HG02852 (cell line): ENCODE results near the gene AP3D1.
"Not testable (repeated sequence)": the region's sequence is repeated elsewhere in the genome, so short reads cannot be mapped to it uniquely, and the experiment has no call there.

Experiments used
- ATAC-seq: cut with Tn5 transposase; IDR thresholded peaks from one replicate; pipeline ENCODE4 v1.9.1; 2021; ENCODE audit warnings: mild to moderate bottlenecking, moderate library complexity; ENCODE audit not compliant: unreplicated experiment

AP3D1 gene

DNA sequence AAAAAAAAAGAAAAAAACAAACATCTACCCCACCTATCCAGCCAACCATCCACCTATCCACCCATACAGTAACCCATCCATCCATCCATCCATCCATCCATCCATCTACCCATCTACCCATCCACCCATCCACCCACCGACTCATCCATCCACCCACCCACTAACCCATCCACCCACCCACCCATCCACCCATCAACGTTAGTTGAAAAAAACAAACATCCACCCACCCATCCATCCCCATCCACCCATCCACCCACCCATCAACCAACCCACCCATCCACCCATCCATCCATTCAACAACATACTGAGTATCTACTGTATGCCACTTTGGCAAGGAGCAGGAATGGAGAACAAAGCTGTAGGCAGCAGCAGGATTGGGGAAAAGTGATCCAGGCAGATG, 6.1 kb upstream of the AP3D1 start:
- ATAC-seq, result no peak

DNA sequence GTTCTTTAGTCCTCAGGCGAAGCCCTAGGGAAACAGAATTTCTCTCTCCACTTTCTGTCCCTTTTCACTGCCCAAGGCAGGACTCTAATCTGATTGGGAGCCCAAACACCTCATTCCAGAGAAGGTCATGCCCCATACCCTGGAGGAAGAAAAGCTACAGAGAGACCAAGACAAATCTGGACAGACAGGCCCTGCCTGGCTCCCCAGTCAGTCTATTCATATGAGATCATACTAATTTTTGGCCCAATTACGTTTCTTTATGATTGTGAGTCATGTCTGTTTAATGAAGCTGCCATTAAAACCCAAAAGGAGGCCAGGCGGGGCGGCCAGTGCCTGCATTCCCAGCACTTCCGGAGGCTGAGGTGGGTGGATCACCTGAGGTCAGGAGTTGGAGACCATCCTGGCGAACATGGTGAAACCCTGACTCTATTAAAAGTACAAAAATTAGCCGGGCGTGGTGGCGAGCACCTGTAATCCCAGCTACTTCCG, 3.3 kb upstream of the AP3D1 start:
- no peak for ATAC-seq

DNA sequence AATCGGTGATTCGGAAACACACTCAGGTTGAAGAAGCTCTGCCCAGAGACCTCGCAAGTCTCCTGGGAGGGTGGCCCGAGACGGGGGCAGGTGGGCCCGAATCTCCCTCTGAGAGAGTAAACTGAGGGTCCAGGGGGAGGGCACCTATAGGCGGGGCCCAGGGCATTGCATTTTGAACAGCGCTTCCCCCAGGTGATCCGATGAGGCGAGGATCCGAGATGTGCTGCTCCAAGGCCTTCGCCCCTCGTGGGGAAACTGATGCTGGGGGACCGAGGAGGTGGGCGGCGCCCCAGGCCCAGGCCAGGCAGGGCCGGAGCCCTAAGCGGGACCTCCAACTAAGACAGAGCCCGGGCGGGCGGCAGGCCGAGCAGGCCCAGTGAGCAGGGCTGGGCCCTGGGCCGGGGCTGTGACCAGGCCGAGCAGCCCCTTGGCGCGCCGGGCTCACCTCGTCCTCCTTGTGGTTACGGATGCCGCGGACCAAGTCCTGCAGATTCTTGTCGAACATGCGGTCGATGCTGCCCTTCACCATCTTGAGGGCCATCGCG, 500 bp downstream of the AP3D1 start:
- no peak for ATAC-seq

DNA sequence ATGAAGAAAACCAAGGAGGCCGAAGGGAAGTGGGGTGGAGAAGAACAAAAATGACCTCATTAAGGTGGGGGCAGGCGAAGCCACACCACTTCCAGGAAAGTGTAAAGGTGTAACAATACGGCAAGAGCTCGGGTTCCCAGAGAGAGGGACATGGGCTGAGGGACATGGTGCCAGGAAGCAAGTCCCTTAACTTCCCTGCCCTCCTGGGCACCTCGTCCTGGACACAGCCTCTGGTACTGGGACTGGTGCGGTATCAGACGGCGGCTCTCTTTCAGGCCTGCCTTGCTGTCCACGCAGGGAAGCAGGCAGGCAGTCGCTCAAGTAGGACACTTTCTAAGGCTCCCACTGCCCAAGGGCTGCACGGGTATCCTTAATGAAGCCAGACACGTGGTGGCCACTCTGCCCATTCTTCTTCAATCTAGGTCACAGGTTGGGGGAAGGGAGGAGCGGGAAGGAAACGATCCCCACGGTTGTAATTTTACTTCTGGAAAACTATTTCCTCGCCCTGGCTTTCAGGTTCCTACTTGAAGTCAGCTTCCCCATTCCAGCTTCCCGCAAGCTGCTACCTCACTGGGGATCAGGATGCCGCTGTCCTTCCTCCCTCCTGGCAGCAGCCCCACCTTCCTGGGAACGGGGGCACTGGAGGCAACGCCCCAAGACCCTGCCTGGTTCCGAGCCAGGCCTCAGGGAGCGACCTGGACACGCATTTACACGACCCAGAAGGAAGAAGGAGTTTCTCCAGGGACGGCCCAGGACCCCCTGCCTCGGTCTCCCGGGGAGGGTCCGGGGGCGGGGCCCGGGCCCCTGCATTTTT, 1.2 kb downstream of the AP3D1 start:
- no peak for ATAC-seq

- ATAC-seq, result no peak
These were observed 2.8 kb downstream of the AP3D1 start for GRCh38 chr19:2148482-2149135.

DNA sequence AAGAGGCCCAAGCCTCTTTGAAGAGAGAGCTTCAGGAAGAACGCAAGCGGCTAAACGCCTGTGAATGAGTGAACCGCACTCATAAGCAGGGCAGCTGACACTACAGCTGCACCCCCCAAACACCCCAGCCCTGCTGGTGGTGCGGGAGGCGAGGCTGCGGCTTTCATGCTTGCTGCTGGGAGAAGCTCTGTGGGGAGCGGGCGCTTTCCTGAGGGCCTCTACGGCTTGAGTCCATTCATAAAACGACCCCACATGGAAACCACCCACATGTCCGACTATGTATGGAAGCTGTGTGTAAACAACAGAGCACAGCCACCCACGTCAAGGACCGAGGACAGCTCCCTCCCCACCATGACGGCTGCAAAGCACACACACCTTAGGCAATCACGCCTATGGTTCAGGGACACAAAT, 5.5 kb downstream of the AP3D1 start:
- no peak for ATAC-seq

- no peak for ATAC-seq
These were observed 7.2 kb downstream of the AP3D1 start for GRCh38 chr19:2144190-2144589.

- ATAC-seq, result no peak
These were observed 9.1 kb downstream of the AP3D1 start for GRCh38 chr19:2142173-2142829.

GRCh38 chr19:2140138-2140569, 11.2 kb downstream of the AP3D1 start:
- ATAC-seq, result no peak

GRCh38 chr19:2139385-2140137, 11.8 kb downstream of the AP3D1 start:
- no peak for ATAC-seq

- ATAC-seq, result no peak
These were observed 13.2 kb downstream of the AP3D1 start for GRCh38 chr19:2138061-2138728.

GRCh38 chr19:2136796-2137195, 14.6 kb downstream of the AP3D1 start:
- ATAC-seq, result no peak

DNA sequence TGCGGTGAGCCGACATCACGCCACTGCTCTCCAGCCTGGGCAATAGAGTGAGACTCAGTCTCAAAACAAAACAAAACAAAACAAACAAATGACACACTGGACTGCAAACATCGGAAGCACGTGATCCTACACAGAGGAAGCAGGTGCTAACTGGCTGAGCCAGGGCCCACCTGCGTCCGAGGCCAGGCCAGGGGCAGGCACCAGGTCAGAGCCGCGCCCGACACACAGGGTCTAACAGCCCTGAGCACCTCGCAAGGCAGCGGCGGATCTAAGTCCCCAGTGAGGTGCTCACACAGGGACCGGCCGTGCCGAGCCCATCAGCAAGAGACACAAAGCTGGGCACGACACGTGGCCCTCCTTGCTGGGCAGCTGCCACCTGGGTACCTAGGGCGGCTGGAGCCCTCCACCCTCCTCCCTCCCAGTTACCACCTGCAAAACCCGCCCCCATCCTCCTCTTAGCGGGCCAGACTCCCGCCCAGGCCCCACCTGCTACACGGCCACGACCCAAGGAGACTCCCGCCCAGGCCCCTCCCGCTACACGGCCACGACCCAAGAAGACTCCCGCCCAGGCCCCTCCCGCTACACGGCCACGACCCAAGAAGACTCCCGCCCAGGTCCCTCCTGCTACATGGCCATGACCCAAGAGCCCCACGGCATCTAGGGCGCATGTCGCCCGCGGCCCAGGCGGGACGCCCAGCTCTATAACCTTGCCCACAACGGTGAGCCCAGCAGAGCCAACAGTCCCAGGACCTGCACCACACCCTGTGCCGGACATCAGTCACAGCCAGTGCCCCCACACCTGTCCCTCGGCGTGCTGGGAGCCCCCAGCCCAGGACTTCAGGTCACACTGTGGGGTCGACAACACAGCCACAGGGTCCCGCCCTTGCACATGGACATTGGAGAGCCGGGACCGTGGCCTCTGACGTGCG, 15.6 kb downstream of the AP3D1 start:
- ATAC-seq, result no peak

- ATAC-seq, result no peak
These were observed 18.5 kb downstream of the AP3D1 start for GRCh38 chr19:2132731-2133490.

DNA sequence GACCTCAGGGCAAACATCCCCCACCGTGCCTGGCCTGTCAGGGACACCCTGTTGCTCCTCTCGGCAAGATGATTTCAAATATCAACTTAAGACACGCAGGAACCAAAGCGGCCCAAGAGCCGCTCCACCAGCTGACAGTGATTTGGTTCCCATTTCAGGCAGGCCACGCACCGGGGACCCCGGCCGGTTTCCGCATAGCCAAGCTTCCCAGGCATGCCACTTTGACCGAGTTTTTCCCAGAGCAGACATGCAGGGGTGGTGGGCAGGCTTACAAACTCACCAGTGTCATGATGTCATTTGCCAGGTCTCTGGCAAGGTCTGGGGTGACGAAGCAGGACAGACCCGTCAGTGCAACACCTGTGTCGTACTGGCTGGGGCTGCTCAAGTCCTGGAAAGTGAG, 19.2 kb downstream of the AP3D1 start:
- ATAC-seq, result no peak

DNA sequence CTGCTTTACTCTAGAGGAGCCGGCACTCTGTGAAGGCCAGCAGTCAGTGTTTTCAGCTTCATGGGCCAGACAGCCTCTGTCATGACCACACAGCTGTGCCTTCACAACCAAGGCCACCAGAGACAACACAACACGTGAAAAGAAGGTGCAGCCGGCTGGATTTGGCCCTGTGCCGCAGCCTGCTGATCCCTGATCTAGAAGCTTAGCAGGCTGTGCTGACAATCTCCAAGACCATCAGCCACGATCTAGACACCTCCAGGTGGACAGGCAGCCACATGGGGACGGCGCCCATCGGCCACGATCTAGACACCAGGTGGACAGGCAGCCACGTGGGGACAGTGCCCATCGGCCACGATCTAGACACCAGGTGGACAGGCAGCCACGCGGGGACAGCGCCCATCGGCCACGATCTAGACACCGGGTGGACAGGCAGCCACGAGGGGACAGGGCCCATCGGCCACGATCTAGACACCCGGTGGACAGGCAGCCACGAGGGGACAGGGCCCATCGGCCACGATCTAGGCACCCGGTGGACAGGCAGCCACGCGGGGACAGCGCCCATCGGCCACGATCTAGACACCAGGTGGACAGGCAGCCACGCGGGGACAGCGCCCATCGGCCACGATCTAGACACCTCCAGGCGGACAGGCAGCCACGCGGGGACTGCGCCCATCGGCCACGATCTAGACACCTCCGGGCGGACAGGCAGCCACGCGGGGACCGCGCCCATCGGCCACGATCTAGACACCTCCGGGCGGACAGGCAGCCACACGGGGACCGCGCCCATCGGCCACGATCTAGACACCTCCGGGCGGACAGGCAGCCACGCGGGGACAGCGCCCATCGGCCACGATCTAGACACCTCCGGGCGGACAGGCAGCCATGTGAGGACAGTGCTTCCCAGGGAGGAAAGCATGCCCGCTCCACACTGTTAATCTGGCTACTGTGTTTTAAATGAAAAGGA, 20.1 kb downstream of the AP3D1 start:
- not testable (repeated sequence) for ATAC-seq
